Breast epithelium (tissue), 3 donors: ENCODE data around the gene CNR2.

ENCODE experiments used
- POLR2A ChIP-seq: fragments of 450-650 bp; IDR thresholded peaks from one replicate; pipeline ENCODE4 v1.6.1; 2016; ENCODE audit warnings: antibody characterized with exemption, mild to moderate bottlenecking, moderate library complexity
- POLR2AphosphoS5 ChIP-seq, 3 donors: sonication (generic); formaldehyde crosslinking; IDR thresholded peaks; one replicate each; pipeline ENCODE4 v1.6.1; 2017; ENCODE audit warnings: antibody characterized with exemption in 3 of 3
- TF ChIP-seq, protein P1 (sequence below), 3 donors: fragments of 450-650 bp; IDR thresholded peaks; one replicate each; pipeline ENCODE4 v1.5.1; 2016 to 2017; ENCODE audit warnings: antibody characterized with exemption in 3 of 3, mild to moderate bottlenecking in 3 of 3, moderate library complexity in 3 of 3

DNA sequence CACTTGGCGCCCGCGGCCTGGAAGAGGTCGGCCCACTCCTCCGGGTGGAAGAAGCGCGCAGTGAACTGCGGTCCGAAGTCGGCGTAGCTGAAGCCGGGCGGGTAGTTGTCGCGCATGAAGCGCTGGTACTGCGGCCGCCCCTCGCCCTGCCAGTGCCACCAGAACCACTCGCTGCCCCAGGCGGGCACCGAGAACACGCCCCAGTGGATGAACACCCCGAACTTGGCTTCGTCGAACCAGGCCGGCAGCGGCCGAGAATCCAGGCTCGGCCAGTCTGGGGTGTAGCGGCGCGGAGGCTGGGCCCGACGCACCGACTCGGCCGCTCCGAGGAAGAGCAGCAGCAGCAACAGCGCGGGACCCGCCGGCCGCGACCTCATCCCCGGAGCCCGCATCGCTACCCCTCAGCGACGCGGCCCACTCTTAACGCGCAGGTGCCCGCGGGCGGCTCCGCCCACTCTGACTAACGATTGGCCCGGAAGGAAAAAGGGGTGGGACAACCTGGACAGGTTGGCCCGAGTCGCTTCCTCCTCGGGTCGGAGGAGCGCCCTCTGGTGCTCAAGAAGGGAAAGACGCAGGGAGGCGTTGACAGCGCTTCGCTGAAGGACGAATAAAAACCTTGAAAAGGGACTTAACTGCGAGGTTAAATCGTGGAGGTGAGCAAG, 45.1 kb downstream of the CNR2 start, which contains the start of gene FUCA1:
- TF ChIP-seq, protein P1, sequence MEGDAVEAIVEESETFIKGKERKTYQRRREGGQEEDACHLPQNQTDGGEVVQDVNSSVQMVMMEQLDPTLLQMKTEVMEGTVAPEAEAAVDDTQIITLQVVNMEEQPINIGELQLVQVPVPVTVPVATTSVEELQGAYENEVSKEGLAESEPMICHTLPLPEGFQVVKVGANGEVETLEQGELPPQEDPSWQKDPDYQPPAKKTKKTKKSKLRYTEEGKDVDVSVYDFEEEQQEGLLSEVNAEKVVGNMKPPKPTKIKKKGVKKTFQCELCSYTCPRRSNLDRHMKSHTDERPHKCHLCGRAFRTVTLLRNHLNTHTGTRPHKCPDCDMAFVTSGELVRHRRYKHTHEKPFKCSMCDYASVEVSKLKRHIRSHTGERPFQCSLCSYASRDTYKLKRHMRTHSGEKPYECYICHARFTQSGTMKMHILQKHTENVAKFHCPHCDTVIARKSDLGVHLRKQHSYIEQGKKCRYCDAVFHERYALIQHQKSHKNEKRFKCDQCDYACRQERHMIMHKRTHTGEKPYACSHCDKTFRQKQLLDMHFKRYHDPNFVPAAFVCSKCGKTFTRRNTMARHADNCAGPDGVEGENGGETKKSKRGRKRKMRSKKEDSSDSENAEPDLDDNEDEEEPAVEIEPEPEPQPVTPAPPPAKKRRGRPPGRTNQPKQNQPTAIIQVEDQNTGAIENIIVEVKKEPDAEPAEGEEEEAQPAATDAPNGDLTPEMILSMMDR (IDR thresholded peaks at IDR 0.05) = peak; percentile 70 to 94 (median 85)
- TF ChIP-seq POLR2A = no peak
- peak; percentile 56 to 67 (median 58) for TF ChIP-seq POLR2AphosphoS5 (IDR thresholded peaks at IDR 0.05)
